ENCODE results near the gene SETD3. TPM values are rescaled to one million over a fixed set of nuclear protein-coding genes. Genes with fewer than 3 reads are reported as not detected.

The SETD3 gene
- polyA plus RNA-seq, 5 donors: 39.0 to 43.4 (median 40.7) TPM

DNA sequence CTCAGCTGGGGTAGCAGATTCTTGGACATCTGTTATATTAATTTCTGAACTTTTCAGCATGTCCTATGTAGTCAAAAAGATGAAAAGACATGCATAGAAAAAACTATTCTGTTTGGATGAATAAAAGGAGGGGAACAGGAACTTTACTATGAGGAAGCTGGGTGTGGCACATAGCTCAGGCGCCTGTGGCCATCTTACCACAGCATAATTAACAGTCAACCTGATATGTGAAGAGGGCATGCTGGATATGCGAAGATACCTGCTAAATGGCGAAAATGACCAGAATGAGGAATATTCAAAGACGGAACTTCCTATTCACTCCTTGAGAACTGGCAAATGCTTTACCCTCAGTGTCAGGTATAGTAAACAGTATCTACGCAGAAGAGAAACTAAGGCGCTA, 18.4 kb downstream of the SETD3 start:
- no peak for DNase-seq

DNA sequence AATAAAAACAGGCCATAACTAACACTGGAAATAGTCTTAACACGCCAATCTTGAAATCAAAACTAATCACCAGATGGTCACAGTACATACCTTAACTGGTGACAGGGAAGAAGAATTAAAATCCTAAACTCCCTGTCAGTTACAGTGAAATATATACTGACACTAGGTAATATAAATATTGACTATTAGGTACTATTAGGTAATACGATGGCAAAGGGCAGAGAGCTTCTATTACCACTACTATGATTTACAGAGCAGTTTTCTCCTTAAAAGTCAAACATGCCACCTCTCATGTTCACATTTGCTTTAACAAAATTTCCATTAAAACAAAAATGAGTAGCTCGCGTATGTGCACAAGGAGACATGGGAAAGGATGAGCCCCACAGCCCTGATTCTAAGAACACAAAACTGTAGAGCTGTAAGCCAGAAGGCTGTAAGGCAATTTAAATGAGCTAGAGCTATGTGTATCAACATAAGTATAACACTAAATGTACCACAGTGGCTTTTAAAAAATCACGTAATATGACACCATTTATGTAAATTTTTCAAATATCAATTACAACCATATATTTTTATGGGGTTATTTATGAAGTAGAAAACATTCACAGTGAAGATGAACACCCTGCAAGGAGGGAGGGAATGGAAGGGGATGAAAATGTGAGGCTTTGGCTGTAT, 19.1 kb downstream of the SETD3 start:
- DNase-seq: no peak

DNA sequence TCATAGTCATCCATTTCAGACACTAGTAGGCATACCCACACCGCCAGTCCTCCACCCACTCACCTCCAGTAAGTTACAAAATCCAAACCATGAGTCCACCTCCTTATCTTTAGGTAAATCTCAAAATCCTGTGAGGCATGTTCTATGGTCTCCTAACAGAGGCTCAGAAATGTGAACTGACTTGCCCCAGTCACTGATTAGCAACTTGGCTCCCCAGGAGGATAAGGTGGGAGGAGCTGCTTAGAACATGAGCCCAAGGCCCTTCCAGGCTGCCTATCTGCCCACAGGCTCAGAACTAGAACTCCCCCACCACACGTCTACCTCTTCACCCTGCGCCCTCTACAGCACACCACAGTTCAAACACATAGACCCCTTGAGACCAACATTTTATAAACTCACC, 19.9 kb downstream of the SETD3 start:
- no peak for DNase-seq

DNA sequence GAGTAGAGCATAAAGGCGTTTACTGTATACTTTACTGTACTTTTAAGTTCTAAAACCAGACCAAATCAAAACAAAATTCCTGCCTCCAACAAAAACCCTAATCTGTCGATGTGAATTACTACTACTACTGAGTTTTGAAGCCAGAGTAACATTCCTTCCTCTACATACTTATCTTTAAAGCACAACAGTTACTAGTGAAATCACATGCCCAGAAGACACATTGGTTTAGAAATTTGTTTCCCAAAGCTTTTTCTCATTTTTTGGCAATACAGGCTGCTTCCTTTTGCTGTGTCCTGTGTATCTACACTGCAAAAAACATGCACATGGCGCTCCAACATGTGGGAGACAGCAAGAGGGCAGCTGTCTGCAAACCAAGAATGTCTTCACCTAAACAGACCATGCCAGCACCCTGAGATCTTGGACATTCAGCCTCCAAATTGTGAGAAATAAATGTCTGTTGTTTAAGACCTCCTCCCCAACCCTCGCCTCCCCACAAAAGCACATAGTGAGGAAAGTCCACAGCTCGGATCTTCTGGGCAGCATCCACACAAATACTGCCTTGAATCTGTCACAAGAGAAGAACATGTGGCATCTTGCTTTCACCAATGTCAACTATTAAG, 21.1 kb downstream of the SETD3 start:
- no peak for DNase-seq

DNA sequence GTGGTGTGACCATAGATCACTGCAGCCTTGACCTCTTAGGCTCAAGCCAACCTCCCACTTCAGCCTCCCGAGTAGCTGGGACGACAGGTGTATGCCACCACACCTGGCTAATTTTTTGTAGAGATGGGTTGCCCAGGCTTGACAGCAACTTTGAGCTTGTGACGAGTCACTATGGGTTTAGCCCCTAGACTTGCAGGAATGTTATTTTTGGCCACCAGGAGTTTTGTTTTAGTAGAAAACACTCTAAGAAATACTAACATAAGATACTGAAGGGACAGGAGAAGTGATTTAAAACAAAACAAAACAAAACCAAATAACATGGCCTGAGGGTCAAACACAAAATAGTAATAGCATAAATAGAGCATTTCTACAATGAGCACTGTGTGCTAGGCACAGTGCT, 26.4 kb downstream of the SETD3 start:
- DNase-seq: no peak

DNA sequence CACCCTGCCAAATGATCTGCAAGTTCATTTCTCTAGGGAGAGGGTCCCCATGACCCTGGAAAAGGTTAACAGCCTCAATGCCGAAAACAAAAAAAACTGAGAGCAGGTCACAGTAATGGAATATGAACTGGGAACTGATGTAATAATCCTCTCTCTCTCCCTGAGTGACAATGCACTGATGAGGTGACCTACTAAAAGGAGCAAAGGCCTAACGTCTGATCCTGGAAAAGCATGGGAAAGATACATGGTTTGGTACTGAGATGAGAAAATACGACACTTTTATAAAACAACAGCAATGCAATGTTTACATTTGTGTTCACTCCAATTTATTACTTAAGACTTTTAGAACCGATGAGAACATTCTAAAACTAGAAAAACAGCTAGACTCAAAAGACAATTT, 27.7 kb downstream of the SETD3 start:
- DNase-seq: no peak

DNA sequence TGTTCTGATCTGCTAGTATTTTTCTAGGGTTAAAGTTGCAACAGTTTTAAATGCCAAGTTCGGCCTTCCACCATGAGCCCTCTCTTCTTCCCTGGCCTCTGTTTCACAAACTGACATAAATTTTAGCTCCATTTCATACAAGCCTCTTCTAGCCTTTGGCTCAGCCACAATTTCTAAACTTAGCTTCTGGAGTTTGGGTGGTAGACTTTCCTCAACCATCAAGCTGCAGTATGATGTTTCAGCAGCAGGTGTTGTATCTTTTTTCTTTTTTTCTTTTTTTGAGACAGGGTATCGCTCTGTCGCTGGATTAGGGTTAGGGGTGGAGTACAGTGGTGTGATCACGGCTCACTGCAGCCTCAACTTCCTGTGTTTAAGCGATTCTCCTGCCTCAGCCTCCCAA, 29.4 kb downstream of the SETD3 start:
- no peak for DNase-seq

DNA sequence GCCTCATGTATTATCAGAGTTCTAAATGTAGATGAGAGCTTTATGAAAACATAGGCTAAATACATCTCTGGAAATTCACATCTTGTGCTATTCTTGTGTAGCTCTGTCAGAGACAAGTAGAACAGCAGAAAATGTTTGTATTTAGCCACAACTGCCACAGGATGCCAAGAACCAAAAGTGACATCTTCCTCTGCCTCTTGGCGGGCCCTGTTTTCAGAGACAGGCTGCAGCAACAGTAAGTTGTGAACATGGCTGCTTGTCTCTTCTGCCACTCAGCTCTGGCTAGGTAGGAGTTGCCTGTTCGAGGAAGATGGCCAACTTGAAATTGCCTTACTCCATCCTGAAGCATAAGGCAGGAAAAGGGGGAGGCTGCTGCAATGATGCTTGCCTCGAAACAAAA, 30.4 kb downstream of the SETD3 start:
- DNase-seq: no peak

DNA sequence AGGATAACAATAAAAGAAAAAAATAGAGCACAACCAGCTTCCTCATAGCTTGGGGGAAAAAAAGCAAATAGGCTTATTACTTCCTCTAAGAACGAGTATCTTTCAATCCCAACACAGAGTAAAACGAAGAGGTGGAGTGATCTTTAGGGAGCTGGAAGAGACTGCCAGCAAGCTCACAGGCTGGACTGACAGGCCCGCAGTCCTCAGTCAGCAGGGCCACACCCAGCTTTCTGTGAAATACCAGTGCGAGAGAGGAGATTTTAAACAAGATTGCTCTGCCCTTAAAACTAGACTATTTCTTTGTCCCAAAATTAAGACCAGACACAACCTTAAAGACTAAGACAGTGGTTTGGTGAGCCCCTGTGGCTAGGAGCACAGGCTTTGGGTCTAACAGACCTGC, 32.9 kb downstream of the SETD3 start:
- no peak for DNase-seq

DNA sequence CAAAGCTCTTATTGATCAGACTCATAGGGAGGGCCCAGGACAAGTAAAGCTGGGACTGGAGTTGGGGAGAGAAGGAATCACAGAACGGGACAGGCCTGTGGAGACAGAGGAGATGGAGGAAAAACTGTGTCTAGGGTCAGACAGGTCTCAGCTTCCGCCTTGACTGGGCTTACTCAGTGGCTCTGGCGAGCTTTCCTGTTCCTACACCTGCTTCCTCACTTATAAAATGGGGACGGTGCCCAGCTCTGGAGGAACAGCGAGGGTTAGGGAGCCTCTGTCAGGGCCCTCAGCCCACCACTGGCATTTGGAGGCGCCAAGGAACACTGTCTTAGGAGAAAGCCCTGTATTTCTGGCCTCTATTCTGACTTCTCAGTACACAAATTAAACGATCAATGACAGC, 34.7 kb downstream of the SETD3 start:
- no peak for DNase-seq

DNA sequence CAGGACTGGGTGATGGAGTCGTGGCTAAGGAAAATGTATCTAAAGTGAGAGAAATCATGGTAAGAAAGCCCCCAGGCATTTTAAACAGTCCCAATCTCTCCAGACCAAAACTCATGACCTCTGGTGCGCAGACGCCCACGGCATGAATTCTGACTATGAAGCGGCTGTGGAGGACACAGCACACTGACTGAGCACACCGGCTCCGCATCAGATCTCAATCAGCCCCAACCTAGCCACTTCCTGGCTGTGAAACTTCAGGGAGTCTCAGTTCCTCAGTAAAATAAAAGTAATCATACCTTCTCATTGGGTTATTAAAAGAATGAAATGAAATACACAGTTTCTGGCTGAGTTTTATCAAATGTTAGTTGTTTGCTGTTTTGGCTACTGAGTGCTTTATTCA, 38.7 kb downstream of the SETD3 start:
- no peak for DNase-seq

DNA sequence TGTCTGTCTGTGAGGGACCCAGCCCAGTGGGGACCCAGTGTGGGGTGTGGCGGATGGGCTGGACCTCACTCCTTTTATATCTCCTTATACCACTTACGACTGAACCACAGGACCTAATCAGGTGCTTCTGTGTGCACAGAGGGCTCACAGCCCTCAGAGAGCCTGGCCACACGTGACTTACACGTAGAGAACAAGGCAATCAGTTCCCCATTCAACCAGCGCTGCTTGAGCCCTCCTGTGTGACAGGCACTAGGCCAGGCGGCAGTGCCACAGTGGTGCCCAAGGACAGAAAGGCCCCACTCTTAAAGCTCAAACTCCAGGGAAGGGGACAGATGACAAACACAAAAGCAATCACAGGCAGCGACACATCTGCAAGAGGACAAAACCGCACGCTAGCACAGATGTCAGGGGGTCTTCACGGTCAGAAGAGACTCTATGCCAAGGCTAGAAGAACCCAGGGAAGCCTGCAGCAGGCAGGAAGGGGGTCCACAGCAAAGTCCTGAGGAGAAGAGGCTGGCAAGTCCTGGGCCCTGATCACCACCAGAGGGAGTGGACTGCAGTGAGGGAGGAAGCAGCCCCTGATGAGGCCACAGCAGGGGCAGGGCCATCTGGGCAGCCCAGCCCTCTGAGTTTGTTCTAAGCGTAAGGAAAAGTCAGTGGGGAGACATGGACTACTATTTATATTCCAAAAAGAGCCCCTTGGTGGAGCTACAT, 39.3 kb downstream of the SETD3 start:
- no peak for DNase-seq

DNA sequence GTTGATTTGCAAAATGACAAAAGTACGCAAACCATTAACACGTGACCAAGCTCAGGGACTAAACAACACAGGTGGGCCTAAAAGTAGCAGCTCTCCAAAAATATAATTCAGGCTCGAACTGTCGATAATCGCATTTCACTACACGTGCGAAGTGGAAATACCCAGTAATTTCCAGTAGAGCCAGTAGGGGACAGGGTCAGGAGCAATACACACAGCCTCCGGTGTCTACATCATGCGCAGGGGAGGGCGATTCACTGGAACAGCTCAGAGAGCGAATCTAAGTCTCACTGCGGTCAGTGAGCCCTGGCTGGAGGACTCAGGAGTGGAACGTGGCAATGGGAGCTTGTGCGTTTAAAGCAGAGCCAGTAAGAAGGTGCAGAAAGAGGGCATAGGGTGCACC, 40.4 kb downstream of the SETD3 start:
- DNase-seq: no peak

DNA sequence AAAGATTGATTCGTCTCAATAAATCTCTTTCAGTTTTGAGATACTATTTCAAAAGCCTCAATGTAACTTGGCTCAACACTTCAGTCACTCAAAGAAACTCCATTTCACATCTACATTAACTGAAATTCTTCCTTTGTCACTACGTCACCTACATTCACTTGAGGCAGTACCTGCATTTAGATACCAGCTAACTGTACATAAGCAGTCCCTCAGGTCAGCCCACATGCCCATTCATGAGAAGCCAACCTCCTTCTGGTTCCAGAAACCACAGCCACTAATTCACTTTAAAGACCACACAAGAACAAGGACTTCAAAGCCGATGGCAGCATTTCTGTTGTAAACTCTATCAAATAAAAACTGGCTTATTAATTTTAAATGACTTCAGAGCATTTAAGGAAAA, 43.0 kb downstream of the SETD3 start:
- no peak for DNase-seq

DNA sequence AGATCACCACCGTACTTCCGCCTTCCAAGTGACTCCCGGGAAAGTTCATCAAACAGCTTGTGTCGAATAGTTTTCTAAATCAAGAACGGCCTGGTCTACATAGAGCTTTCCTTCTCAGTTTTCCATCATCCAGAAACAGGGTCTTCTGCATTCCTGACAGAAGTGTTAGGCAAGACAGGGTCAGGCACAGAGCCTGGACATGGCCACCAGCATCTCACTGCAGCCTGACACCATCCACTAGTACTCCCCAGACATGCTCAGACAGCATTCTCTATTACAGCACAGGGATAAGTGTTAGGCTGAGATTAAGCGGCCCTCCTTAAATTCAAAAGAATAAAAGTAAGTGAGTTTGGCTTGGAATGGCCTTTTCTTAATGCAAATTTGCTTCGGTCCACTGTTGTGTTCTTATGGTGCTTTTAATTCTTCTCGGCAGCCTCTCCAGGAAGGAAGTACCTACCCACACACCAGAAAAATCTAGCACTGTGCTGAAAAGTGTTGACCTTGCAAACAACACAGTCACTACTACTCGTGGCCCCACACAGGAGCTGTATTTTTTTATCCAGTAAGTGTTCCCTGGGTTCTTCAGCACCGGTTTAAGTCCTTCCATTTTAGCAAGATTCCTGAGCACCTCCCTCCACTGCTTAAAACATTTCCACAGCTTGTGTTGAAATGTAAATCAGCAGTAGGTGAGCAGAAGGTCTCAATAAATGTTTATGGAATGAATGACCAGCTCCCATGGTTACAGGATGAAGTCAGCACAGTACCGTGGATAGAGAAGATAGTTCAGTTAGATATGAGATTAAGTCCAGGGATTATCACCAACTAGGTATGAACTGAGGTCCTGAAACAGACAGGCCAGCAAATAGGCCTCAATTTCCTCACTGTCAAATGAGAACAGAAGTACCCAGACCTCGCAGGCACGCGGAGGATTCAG, 44.1 kb downstream of the SETD3 start:
- no peak for DNase-seq

DNA sequence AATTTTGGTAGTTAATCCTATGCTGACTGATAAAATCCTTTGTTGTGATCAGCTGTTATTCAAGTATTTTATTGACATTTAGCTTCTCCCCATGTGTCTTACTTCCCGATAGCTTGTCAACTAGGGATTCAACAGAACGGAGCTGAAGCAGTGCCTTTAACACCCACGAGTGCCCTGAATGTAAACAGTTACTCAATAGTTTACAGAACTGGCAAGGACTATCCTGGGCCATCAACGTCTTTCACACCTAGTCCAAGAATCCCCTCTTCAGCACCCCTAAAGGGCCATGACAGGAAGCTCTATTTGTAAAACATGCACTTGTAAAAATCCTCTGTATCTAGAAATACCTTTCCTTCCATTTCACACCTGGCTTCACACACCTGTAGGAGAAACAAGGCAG, 45.3 kb downstream of the SETD3 start:
- no peak for DNase-seq

DNA sequence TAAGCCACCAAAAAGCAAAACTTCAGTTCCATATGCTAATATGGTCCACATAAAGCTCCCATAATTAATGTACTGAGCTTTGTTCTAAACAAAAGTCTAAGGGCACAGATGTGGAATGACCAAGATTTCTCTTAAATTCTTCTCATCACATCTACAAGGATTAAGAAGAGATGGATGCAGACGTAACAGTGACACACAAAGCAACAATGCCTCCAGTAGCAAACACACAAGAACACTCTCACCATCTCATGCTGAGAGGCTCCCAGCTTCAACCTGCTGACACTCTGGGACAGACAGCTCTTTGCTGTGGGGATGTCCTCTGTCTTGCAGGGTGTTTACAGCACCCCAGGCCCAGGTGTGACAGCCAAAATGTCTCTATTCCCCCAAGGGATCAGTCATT, 48.2 kb downstream of the SETD3 start:
- DNase-seq: no peak

DNA sequence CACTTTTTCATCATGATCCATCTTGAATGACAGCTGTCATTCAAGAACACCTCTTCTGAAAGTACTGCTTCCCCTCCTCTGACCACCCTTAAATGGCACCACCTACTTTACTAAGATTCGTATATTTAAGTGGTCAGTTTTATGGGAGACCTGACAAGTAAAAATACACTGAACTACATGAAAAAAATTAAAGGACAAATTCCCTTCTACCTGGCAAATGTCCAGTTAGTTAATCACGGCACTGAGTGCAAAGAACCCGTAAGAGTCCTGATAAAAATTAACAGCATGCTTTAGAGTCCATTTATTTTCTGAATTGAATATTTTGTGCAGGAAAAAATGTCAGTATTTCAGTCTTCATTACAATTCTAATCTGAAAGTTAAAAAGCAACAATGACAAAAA, 48.7 kb downstream of the SETD3 start:
- no peak for DNase-seq

DNA sequence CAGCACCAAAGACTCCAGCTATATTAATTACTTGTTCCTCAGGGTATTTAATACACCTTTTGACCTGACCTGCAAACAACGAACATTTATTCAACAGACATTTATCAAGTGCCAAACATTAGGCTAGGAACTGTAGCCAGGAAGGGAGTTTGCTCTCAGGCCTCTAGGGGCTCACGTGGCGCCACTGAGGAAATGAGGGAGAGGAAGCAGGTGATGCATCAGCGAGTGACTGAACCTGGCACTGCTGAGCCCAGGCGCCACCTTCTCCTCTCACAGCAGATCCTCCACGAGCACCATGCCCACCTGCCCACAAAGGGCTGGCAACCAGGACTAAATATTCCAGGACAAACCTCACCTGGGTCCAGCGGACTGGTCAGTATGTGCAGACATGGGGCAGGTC, 50.2 kb downstream of the SETD3 start:
- DNase-seq: no peak

DNA sequence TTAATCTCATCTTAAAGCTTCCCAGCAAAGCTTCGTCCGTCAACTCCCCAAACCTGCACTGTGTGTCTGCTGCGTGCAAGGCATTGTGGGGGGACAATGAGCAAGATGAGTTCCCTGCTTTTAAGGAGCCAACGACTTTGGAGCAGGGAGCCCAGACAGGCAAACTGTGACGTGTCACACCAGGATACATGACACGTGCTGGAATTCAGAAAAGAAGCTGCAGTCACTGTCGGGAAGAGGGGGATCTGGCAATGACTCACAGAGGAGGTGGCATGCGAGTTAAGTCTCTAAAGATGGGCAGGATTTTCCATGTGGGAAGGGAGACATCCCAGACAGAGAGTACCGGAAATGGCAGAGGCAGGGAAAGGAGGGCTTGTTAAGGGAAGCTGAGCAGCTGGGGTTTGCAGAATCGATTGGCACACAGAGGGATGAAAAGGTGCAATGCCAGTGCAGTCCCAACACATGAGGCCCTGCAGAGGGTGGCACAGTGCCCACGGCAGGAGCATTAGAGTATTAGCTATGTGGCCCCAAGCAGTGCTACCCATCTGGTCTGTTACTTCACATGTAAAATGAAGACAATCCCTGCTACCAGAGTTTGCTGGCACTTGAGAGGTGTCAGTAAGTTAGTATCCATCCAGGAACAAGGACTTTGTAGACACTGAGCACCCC, 52.9 kb downstream of the SETD3 start:
- DNase-seq: no peak

DNA sequence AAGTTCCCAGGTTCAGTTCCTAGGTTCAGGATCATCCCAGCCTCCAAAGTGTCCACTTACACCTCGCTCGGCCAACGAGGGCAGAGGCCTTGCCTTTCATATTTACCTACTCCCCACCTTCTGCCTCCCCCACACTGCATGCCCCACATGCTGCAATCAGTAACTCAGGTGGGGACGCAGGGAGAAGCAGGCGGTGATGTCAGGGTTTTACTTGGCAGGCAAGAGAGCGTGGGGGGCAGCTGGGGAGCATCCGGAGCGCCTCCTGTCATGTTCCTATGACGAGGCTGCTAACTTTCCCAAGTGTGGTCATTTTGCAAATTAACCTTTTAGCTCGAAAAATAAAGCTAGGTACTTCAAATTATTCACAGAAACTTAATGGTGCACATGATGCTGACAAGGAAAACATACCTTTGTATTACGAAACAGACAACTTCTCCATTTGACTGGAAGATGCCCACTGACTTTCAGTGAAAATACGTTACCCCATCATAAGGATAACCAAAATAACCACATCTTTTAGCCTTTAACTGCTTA, 53.8 kb downstream of the SETD3 start:
- no peak for DNase-seq

DNA sequence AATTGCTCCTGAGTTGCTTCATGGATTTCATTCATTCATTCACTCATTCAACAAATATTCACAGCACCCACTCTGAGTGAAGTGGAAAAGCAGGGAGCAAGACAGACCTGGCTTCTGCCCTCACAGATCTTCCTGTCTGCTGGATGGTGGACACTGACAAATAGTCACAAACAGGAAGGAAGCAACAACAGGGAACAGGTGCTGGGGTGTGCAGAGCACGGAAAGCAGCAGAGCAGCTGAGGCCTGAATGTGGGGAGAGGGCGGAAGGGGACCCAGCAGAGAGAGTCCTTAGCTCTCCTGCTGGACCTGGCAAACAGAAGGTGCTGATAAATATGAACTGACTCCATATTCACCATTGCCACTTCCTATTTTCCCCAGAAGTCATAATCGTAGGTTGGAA, 54.4 kb downstream of the SETD3 start:
- no peak for DNase-seq
